ENCODE data around the gene PDCD6IP. TPM values are rescaled to one million over a fixed set of nuclear protein-coding genes. Genes with fewer than 3 reads are reported as not detected.

PDCD6IP gene
- total RNA-seq, 1 donor from 2014 or later, result 217 TPM

DNA sequence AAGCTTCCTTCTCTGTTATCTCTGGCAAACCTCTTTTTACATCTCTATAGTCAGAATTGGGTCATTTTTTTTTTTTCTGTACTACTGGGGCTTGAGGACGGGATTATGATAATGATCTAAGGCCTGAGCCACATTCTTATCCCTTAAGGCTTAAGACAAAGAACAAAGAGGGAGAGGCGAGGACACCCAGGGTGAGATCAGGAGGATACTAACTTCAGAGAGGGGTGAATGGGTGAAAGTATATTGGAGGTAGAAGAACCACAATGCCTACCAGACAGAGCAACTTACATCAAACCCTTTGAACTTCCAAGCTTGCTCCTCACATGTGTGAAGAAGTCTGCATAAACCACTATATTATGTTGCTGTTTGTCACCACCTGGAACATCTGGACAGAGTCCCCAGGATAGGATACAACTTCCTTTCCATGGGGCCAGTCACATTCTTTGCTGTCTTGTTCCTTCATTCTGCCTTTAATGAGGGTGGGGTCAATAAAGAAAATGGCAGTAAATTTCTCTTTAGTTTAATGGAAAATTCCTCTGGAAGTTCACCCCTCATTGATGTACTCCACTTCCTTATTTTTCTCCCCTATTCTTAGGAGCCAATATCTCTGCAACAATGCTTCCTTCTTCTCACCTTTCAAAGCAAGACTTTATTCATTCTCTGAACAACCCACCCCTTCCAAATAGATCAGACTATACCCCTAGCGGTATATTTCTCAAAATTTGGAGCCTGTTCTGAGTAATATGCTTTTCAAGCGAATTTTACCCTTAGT, 9.1 kb upstream of the PDCD6IP start:
- Mint-ChIP-seq H3K9me3 (ENCODE audit: unreplicated experiment) (no peaks in the 10 kb centered on the region), H3K27ac (ENCODE audit: unreplicated experiment) (no peak overlapping the region), H3K27me3 (ENCODE audit: unreplicated experiment) (peaks cover 8% of the 10 kb centered on the region), H3K4me1 (ENCODE audit: unreplicated experiment) (peaks cover 11% of the 10 kb centered on the region), H3K36me3 (ENCODE audit: unreplicated experiment) (no peaks in the 10 kb centered on the region), H3K4me3 (ENCODE audit: unreplicated experiment) (no peak overlapping the region)
- TF ChIP-seq, protein P1, sequence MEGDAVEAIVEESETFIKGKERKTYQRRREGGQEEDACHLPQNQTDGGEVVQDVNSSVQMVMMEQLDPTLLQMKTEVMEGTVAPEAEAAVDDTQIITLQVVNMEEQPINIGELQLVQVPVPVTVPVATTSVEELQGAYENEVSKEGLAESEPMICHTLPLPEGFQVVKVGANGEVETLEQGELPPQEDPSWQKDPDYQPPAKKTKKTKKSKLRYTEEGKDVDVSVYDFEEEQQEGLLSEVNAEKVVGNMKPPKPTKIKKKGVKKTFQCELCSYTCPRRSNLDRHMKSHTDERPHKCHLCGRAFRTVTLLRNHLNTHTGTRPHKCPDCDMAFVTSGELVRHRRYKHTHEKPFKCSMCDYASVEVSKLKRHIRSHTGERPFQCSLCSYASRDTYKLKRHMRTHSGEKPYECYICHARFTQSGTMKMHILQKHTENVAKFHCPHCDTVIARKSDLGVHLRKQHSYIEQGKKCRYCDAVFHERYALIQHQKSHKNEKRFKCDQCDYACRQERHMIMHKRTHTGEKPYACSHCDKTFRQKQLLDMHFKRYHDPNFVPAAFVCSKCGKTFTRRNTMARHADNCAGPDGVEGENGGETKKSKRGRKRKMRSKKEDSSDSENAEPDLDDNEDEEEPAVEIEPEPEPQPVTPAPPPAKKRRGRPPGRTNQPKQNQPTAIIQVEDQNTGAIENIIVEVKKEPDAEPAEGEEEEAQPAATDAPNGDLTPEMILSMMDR (IDR thresholded peaks at IDR 0.05), result no peak
- no peak for DNase-seq (ENCODE audit: extremely low spot score, unreplicated experiment)

DNA sequence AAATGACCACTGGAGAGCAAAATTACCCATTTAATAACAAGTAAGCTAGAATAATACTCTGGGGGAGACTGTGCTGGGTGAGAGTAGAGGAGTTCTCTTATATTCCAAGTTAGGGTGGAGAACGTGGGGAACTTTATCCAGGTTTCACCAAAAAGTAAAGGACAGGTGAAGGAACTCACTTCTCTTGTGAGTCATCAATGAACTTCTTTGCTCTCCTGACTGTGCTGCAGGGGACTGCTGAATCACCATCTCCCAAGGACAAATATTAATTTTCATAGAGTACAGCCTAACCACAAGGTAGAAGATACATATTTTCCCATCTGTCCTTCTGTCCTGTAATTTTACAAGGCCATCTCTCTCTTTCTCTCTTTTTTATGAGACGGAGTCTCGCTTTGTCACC, 8.3 kb upstream of the PDCD6IP start:
- TF ChIP-seq, protein P1 (IDR thresholded peaks at IDR 0.05), result no peak
- H3K27ac Mint-ChIP-seq (ENCODE audit: unreplicated experiment), result no peak overlapping the region
- H3K4me3 Mint-ChIP-seq (ENCODE audit: unreplicated experiment), result no peak overlapping the region
- H3K36me3 Mint-ChIP-seq (ENCODE audit: unreplicated experiment), result no peaks in the 10 kb centered on the region
- DNase-seq (ENCODE audit: extremely low spot score, unreplicated experiment), result no peak
- no peaks in the 10 kb centered on the region for H3K9me3 Mint-ChIP-seq (ENCODE audit: unreplicated experiment)
- peaks cover 8% of the 10 kb centered on the region for H3K27me3 Mint-ChIP-seq (ENCODE audit: unreplicated experiment)
- H3K4me1 Mint-ChIP-seq (ENCODE audit: unreplicated experiment), result peaks cover 11% of the 10 kb centered on the region

DNA sequence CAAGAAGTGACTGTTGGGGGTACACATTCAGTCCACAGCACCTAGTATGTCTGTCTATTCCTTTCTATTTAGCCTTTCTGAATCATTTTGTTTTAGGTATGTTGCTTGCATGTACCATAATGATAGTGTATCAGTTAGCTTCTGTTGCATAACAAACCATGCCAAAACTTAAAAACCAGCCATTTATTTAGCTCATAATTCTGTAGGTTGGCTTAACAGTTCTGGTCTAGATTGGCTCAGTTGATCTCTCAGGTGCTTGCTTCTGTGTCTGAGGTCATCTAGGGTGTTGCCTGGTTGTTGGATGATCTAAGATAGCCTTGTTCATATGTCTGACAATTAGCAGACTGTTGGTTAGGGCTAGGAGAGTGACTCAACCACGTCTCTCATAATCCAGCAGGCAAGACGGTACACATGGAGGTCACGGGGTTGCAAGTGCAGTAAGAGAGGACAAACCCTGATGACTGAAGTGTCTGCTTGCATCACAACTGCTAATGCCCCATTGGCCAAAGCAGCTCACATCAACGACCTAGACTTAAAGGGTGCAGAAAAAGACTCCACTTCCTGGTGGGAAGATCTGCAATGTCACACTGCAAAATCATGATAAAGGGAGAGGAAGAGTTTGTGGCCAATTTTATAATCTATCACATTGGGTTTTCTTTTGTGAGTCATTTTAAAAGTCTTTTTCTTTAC, 6.8 kb upstream of the PDCD6IP start:
- DNase-seq (ENCODE audit: extremely low spot score, unreplicated experiment), result no peak
- TF ChIP-seq, protein P1 (IDR thresholded peaks at IDR 0.05), result no peak
- Mint-ChIP-seq H3K27ac (ENCODE audit: unreplicated experiment) (no peak overlapping the region), H3K27me3 (ENCODE audit: unreplicated experiment) (peaks cover 8% of the 10 kb centered on the region), H3K4me3 (ENCODE audit: unreplicated experiment) (no peak overlapping the region), H3K4me1 (ENCODE audit: unreplicated experiment) (peaks cover 10% of the 10 kb centered on the region), H3K36me3 (ENCODE audit: unreplicated experiment) (no peaks in the 10 kb centered on the region), H3K9me3 (ENCODE audit: unreplicated experiment) (no peaks in the 10 kb centered on the region)

DNA sequence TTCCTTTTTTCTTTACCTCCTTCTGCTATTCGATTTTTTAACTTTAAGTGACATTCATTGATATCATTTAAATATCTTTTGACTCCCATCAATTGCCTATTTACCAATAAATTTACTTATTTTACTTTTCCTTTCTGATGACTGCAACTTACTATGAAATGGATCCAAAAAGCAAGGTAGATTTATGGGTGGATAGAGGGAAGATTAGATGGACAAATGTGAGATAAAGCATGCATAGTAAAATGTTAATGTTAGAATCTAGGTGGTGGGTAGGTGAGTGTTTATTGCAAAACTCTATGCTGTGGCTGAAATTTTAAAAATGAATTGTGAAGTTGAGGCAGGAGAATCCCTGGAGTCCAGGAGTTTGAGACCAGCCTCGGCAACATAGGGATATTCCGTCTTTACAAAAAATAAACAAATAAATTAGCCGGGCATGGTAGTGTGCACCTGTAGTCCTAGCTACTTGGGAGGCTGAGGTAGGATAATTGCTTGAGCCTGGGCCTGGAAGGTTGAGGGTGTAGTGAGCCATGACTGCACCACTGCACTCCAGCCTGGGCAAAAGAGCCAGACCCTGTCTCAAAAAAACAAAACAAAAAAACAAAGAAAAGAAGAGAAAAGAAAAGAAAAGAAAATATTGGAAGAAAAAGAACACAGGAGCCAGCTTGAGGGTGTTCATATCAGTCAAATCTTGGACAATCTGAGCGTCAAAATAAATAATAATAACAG, 6.1 kb upstream of the PDCD6IP start:
- Mint-ChIP-seq H3K27ac (ENCODE audit: unreplicated experiment) (no peak overlapping the region), H3K9me3 (ENCODE audit: unreplicated experiment) (no peaks in the 10 kb centered on the region), H3K36me3 (ENCODE audit: unreplicated experiment) (no peaks in the 10 kb centered on the region), H3K4me3 (ENCODE audit: unreplicated experiment) (no peak overlapping the region), H3K4me1 (ENCODE audit: unreplicated experiment) (peaks cover 6% of the 10 kb centered on the region), H3K27me3 (ENCODE audit: unreplicated experiment) (peaks cover 8% of the 10 kb centered on the region)
- DNase-seq (ENCODE audit: extremely low spot score, unreplicated experiment), result no peak
- TF ChIP-seq, protein P1 (IDR thresholded peaks at IDR 0.05), result no peak

DNA sequence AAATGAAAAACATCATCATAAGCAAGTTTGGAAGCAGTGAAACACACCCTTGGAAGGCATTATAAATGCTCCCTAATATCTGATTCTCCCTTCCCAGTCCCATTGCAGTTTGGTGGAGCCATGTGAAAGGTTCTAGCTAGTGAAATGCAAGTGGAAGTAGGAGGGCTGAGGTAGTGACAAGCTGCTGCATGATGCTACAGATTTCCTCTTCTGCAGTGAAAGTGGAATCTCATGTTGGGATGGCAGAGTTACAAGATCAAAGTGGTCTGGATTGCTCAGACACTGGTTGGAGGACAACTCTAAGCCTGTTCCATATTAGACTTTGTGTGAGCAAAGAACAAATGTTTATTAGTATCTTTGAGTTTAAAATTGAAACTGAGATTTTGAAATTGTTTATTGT, 3.3 kb upstream of the PDCD6IP start:
- H3K4me1 Mint-ChIP-seq (ENCODE audit: unreplicated experiment), result peaks cover 23% of the 10 kb centered on the region
- no peaks in the 10 kb centered on the region for H3K27me3 Mint-ChIP-seq (ENCODE audit: unreplicated experiment)
- no peaks in the 10 kb centered on the region for H3K36me3 Mint-ChIP-seq (ENCODE audit: unreplicated experiment)
- no peak for DNase-seq (ENCODE audit: extremely low spot score, unreplicated experiment)
- no peak overlapping the region for H3K27ac Mint-ChIP-seq (ENCODE audit: unreplicated experiment)
- H3K4me3 Mint-ChIP-seq (ENCODE audit: unreplicated experiment), result no peak overlapping the region
- TF ChIP-seq, protein P1 (IDR thresholded peaks at IDR 0.05), result no peak
- no peaks in the 10 kb centered on the region for H3K9me3 Mint-ChIP-seq (ENCODE audit: unreplicated experiment)
